ENCODE results near the gene CAMK1.
A peak's percentile ranks its signal among the peaks of the same experiment; 100 is the strongest.
"Not testable (repeated sequence)": the region's sequence is repeated elsewhere in the genome, so short reads cannot be mapped to it uniquely, and the experiment has no call there.

The CAMK1 gene

DNA sequence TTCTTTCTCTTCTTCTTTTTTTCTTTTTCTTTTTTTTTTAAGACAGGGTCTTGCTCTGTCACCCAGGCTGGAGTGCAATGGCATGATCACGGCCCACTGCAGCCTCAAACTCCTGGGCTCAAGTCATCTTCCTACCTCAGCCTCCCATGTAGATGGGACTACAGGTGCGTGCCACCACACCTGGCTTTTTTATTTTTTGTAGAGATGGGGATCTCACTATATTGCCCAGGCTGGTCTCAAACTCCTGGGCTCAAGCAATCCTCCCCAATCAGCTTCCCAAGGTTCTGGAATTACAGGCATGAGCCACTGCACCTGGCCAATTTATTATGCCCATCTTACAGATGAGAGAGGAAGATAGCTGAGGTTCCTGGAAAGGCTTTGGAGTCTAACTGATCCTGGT lies 1.3 kb upstream of the CAMK1 start:
- not testable (repeated sequence) for DNase-seq (ENCODE audit: low read depth)

DNA sequence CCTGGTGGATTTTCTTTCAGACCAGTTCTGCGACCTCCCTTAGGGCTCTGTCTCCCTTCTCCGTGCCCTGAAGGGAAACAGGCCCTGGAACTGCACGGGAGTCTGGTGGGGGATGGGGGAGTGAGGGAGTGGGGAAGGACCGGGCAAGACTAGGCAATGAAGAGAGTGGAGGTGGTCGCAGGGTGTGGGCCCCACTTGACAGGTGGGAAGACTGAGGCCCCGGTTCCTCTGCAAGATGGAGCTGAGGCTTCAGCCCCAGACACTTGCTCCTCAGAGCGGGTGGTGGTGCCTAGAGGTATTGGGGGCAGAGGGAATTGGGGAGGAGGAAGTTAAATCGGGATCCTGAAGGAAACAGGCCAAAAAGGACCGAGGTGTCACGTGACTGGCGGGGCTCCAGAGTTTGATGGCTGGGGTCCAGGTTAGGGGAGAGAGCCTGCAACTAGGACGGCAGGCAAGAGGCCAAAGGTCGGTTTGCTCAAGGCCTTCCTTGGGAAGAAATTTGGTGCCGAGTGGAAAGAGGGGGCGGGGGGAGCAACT lies 597 bp upstream of the CAMK1 start:
- no peak for DNase-seq (ENCODE audit: low read depth)

DNA sequence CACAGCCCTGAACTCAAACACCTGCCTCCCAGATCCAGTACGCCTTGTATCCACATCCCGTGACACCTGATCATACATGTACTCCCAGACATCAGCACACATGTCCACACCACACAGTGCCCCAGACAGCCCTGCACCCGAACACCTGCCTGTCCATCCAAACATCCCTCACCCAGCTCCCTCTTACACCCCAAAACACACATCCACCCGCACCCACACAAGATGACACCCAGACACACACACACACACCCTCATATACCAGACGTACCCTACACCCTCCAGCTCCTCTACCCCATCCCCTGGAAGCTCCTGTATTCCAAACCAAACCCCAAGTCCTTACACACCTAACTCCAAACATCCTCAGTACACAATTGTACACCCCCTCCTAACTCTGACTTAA lies 735 bp downstream of the CAMK1 start:
- no peak for DNase-seq (ENCODE audit: low read depth)

DNA sequence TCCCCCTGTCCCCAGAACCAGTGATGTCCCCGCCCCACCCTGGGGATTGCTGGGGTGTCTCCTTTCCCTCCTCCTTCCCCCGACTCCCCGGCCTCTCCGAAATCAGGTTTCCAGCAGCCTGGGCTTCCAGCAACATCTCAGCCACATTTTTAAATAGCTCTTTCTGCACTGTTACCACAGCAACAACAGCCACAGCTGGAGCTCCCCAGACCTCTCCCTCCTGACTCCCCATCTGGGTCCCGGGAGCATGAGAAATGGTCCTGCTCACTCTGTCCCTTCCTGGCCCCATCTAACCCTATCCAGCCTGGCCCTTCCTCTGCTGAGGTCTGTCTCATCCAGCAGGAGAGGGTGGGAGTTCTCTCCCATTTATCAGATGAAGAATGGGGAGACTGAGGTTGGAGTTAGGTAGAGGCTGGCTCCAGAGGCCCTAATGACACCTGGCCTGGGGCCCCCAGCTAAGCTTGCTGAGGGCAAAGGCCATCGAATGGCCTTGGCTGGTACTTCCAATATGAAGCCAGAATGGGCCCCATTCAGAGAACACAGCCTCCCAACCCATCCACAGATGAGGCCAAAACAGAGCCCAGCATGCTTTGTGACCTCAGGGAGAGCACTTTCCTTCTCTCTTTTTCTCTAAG lies 1.5 kb downstream of the CAMK1 start:
- DNase-seq (ENCODE audit: low read depth), result no peak

DNA sequence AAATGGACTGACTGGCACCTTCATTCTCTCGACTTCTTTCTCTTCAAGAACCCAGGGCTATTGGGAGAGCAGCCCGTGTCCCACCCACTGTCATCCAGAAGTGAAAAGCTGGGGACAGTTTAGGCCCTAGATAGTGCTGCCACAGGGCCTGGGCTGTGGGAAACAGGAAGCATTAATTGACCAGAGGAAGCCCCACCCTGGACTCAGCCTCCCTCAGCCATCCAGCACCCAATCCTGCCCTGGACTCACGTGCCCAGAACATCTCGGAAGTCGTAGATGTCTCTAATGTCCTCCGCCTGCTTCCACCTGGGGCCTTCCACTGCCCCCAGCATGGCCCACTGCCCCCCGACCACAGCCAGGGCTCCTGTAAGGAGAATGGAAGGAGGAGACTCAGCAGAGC lies 2.3 kb downstream of the CAMK1 start:
- no peak for DNase-seq (ENCODE audit: low read depth)

DNA sequence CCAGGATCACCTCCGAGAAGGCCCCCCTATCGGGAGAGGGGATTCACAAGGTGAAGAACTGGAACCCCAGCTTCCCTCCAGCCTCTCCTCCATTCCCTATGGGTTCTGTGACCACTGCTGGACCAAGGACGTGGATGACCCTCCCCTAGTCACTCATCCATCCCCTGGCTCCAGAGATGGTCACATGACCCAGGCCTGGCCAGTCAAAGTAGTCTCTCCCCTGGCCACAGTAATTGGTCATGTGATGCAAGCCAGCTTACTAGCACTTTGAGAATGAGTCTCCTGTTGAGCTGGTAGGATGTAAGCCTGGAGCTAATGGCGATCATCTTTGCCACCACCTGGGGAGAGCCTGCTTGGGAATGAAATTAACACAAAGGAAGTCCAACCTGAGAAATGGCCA lies 3.9 kb downstream of the CAMK1 start:
- DNase-seq (ENCODE audit: low read depth), result no peak

DNA sequence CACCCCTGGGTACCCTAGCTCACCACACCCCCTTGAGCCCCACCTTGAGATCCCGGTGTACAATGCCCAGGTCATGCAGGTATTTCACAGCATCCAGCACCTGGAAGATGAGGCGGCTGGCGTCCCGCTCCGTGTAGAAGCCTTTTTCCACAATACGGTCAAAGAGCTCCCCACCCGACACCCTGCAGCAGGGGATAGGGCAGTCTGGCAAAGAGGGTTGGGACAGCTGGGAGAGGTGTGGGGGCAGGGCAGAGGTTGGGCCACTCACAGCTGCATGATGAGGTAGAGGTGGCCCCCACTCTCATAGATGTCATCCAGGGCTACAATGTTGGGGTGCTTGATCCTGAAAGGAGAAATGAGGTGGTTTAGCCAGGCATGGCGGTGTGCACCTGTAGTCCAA lies 6.9 kb downstream of the CAMK1 start:
- no peak for DNase-seq (ENCODE audit: low read depth)

DNA sequence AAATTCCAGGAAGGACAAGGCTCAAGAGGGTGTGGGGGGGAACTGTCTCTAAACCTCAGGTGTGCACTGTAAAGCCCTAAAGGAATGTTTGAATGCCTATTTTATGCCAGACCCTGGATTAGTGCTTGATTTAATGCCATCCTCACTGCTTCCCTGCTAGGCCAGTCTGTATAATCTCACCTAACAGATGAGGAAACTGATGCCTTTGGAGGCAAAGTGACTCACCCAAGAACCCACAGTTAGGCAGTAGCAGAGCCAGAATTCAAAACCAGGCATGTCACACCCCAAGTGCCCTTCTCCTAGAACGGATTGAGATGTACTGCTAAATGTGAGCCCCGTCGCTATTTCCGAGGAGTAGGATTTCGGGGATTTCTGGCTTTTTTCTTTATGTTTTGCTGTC lies 7.8 kb downstream of the CAMK1 start:
- DNase-seq (ENCODE audit: low read depth), result no peak

DNA sequence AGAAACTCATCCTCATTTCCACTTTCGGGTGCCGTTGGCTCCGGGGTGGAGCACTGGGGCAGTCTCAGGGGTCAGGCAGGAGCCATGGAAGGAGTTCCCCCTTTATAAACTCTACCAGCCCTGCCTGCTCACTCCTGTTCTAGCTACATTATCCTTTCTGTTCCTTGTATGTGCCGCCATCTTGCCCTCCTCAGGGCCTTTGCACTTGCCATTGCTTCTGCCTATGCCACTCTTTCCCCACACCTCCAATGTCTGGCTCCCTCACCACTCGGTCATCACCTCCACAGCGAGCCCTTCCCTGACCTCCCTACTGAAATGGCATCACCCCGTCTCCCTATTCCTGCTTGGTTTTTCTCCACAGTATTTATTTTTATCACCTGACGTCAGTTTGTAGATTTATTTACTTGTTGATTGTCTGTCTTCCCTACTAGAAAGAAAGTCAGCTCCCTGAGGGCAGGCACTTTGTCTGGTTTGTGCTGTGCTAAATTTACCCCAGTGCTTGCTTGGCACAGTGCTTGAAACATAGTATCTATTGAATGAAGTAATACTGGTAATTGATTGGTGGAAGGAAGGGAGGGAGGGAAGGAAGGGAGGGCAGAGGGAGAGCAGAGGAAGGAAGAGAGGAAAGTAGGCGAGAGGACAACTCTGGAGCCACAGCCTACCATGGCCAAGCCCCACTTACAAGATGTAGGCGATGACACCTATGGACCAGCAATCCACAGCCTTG lies 8.8 kb downstream of the CAMK1 start:
- no peak for DNase-seq (ENCODE audit: low read depth)

DNA sequence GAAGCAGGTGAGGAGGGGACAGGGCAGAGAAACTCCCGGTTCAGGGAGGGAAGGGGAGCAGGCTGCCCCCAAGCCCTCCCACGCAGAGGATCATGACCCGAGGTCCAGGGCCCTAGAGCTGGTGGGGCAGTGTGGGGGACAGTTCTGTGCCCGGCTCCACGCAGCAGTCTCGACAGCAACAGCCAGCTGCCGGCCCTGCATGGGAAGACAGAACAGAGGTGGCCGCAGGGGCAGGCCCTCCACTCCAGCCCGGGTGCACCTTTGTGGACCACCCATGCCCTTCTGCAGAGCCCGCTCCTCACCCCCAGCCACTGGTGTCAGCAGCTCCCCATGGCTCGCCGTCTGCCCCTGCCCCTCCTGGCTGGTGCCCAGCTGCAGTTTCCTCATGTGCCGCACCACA lies 12.3 kb downstream of the CAMK1 start:
- DNase-seq (ENCODE audit: low read depth), result no peak

DNA sequence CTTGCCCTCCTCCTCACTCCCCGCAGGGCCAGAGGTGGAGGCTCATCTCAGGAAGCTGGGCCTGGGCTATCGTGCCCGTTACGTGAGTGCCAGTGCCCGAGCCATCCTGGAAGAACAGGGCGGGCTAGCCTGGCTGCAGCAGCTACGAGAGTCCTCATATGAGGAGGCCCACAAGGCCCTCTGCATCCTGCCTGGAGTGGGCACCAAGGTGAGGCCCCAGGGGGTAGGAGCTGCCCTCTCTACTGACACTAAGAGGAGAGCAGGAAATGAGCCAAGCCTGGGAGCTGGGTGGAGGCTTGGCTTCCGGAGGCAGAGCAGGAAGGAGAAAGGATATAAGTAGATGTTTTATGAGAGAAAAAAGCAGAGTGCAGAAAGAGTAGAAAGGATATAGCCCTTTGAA lies 15.1 kb downstream of the CAMK1 start:
- no peak for DNase-seq (ENCODE audit: low read depth)

DNA sequence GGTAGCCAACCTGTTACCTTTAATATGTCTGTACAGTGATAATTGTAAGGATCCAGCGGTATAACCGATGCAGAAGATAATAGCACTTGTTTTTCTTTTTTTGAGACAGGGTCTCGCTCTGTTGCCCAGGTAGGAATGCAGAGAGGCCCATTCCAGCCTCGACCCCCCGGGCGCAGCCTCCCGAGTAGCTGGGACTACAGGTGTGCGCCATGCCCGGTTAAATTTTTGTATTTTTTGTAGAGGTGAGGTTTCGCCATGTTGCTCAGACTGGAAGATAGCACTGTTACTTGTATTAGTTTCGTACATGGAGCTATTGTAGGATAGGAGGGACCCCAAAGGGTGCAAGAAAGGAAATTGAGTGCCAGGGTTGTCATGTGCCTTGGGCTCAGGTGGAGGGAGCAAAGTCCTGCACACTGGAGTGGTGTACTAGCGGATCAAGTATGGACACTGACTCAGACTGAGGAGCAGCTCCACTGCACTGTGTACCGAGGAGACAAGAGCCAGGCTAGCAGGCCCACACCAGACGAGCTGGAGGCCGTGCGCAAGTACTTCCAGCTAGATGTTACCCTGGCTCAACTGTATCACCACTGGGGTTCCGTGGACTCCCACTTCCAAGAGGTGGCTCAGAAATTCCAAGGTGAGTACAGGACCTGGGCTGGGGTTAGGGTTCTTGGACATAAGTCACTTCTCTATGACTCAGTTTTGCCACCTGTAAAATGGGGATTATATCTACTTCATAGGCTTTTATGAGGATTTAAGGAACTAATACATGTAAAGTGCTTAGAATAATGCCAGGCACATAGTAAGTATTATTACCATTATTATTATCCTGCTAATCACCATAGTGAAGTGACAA lies 19.0 kb downstream of the CAMK1 start:
- no peak for DNase-seq (ENCODE audit: low read depth)

DNA sequence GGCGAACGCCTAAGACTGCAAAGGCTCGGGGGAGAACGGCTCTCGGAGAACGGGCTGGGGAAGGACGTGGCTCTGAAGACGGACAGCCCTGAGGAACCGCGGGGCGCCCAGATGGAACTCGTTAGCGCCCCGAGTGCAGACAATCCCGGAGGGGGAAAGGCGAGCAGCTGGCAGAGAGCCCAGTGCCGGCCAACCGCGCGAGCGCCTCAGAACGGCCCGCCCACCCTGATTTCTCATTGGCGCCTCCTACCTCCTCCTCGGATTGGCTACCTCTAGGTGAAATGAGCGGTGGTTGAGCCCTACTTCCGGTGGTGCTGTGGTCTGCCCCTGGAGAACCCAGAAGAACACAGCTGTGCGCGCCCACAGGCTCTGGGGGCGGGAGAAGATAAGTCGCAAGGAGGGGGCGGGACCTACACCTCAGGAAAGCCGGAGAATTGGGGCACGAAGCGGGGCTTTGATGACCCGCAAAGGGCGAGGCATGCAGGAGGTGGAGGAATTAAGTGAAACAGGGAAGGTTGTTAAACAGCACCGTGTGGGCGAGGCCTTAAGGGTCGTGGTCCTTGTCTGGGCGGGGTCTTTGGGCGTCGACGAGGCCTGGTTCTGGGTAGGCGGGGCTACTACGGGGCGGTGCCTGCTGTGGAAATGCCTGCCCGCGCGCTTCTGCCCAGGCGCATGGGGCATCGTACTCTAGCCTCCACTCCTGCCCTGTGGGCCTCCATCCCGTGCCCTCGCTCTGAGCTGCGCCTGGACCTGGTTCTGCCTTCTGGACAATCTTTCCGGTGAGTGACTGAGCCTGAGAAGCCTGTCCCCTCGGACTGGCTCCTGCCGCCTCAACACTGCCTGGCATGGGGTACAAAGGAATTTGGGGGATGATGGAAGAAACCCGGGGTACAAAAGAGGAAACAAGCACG lies 19.8 kb downstream of the CAMK1 start, which contains the start of gene OGG1:
Gene OGG1, plus strand, starts transcription at position 308 of the 911 bp plus-strand sequence. Its CDS starts 335 bp downstream, at position 643.
- peak; percentile 86 for DNase-seq (ENCODE audit: low read depth)

DNA sequence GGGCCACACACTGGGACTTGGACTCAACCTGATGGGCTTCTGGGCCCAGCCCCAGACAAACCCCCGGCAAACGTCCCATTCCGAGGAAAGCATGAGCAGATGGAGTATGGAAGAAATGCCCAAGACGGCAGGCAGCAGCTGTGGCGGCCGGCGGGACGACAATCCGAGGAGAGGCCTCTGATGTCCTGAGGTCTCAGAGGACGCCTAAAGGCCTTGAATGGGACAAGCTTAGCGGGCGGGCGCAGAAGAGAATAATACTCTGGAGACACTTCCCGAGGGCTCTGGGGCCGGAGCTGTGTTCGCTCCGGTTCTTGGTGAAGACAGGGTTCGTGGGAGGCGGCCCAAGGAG lies 20.5 kb downstream of the CAMK1 start:
- no peak for DNase-seq (ENCODE audit: low read depth)

DNA sequence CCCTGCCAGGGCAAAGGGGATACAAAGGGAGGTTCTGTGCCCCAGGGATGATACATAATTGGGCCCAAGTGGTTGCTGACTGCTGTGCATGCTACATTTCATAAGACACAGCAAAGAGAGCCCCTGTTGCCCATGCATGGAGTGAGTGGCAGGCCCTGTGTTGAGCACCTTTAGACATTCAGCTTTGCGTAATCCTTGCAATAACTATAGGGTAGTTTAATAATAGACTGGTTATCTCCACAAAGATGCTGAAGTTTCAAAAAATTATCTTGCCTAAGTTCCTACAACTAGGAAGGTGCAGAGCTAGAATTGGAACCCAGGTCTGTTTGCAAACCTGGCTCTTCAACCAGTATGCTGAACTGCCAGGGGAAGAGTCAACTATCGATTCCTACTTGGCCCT lies 21.7 kb downstream of the CAMK1 start:
- no peak for DNase-seq (ENCODE audit: low read depth)

DNA sequence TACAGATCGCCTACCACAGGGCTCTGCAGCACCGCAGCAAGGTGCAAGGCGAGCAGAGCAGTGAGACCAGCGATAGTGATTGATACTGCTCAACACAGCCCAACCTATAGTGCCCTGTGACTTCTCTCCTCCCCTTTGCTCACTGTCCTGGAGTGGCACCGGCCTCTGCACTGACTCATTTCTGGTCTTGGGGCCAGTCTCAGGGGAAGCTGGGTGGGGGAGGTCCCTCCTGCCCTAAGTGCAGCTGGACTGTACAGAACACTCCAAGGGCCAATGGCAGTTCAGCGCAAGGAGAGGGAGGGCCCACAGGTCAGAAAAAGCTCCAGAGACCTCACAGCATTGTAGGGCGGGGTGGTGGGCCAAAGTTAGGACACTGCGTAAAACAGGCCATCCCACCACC lies 22.5 kb downstream of the CAMK1 start:
- DNase-seq (ENCODE audit: low read depth), result no peak

DNA sequence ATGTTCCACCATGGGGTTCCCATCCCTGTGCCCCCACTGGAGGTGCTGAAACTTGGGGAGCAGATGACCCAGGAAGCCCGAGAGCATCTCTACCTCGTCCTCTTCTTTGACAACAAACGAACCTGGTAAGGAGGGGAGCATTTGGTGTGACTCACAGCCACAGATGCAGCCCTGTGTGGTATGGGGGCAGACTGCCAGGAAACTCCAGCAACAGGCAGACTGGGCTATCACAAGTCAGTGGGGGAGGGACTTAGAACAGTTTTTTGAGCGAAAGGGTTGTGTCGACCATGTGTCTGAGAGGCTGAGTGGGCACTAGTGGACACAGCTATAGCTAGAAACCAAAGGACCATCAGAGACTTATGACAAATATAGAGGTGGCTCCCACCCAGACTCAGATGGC lies 23.4 kb downstream of the CAMK1 start:
- DNase-seq (ENCODE audit: low read depth), result no peak

DNA sequence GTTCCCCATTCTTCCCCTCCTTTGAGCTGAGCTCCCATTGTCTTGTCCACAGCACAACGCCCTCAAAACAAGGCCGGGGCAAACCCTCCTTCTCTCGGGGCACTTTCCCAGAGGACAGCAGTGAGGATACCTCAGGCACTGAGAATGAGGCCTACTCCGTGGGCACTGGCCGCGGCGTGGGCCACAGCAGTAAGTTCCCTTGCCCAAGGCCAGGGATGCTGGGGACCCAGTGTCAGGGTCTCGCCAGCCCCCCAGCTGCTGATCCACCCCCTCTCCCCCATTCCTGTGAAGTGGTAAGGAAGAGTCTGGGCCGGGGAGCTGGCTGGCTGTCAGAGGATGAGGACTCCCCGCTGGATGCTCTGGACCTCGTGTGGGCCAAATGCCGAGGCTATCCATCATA lies 24.2 kb downstream of the CAMK1 start:
- no peak for DNase-seq (ENCODE audit: low read depth)

DNA sequence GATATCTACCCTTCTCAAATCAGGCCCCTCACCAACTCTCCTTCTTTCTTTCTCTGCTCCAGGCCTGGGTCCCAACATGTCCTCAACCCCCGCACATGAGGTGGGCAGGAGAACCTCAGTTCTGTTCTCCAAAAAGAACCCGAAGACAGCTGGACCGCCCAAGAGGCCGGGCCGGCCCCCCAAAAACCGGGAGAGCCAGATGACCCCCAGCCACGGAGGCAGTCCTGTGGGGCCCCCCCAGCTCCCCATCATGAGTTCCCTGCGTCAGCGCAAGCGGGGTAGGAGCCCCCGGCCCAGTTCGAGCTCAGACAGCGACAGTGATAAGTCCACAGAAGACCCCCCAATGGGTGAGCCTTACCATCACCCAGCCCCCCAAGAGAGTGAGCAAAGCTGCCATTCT lies 25.6 kb downstream of the CAMK1 start:
- no peak for DNase-seq (ENCODE audit: low read depth)

DNA sequence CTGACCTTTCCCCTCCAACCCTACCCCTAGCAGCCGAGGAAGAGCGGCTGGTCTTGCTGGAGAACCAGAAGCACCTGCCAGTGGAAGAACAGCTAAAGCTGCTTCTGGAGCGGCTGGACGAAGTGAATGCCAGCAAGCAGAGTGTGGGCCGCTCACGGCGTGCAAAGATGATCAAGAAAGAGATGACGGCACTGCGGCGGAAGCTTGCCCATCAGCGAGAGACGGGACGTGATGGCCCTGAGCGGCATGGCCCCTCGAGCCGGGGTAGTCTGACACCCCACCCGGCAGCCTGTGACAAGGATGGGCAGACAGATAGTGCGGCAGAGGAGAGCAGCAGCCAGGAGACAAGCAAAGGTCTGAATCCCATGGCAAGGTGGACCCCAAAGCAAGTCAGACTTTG lies 26.2 kb downstream of the CAMK1 start:
- no peak for DNase-seq (ENCODE audit: low read depth)

DNA sequence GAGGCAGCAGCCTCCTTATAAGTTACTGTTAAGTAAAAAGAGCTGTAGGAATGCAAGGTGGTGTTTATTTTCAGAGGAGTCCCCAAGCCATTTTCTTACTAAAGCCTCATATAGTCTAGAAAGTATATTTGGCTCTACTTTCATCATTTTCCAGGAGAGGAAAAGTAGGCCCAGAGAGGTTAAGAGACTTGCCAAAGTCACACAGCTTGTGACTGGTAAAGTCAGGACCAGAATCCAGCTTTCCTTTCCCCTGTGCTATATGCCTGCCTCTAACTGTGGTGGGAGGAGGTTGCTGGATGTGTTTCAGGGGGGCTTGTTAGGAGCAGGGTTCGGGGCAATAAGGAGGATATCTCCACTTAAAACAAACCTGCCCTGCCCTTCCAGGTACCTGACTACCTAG lies 27.2 kb downstream of the CAMK1 start:
- no peak for DNase-seq (ENCODE audit: low read depth)

DNA sequence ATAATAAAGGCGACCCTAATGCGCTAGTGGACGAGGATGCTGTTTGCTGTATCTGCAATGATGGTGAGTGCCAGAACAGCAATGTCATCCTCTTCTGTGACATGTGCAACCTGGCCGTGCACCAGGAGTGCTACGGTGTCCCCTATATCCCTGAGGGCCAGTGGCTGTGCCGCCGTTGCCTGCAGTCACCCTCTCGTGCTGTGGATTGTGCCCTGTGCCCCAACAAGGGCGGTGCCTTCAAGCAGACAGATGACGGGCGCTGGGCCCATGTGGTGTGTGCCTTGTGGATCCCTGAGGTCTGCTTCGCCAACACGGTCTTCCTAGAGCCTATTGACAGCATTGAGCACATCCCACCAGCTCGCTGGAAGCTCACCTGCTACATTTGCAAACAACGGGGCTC lies 30.6 kb downstream of the CAMK1 start:
- no peak for DNase-seq (ENCODE audit: low read depth)
